ENCODE results near the gene TEAD3. TPM values are rescaled to one million over a fixed set of nuclear protein-coding genes. Genes with fewer than 3 reads are reported as not detected.

The TEAD3 gene
- total RNA-seq: 1 to 10 TPM; 5.2 to 8.5 (median 6.9) TPM
- long read RNA-seq, partial matches to known transcripts: 0 of 1 reads
- long read RNA-seq, other reads (novel, unspliced or antisense): 1 of 1 reads

- intact Hi-C loops (cut with DNase I): no loop called here
- H3K9me3 ChIP-seq: no peaks in the 10 kb centered on the region
- DNase-seq (peak in 2 of 3 donors; percentile 58 to 68), ATAC-seq (peak; percentile 57 to 74 (median 65))
- TF ChIP-seq POLR2A (IDR thresholded peaks at IDR 0.05) (peak; percentile 49), CTCF (IDR thresholded peaks at IDR 0.05) (peak in 1 of 4 donors; percentile 19)
- WGBS (ENCODE audit: insufficient coverage, low coverage, low lambda C conversion rate, missing lambda C conversion rate): 0% methylated on average over 1 of the region's 98 CpGs
- peak within 1 kb of the TSS; percentile 71 to 78 (median 72) for H3K27ac ChIP-seq
- peak within 1 kb of the TSS; percentile 68 to 91 (median 74) for H3K4me3 ChIP-seq
- H3K27me3 ChIP-seq: no peaks in the 10 kb centered on the region
- no peaks in the 10 kb centered on the region for H3K36me3 ChIP-seq
- H3K4me1 ChIP-seq: peaks cover 0 to 17% (median 6%) of the 10 kb centered on the region in 4 donors
Measured at GRCh38 chr6:35496841-35497570, at the start of gene TEAD3. Gene TEAD3, minus strand, starts transcription at chr6:35497079.

GRCh38 chr6:35544769-35545361 is 48.0 kb upstream of the TEAD3 start:
- ATAC-seq (no peak), DNase-seq (peak in 1 of 3 donors; percentile 35)
- H3K4me1 ChIP-seq: no peaks in the 10 kb centered on the region
- no peak overlapping the region for H3K27ac ChIP-seq
- H3K4me3 ChIP-seq: no peak overlapping the region
- no peak for TF ChIP-seq POLR2A (IDR thresholded peaks at IDR 0.05)
- TF ChIP-seq CTCF (IDR thresholded peaks at IDR 0.05): no peak
- no peaks in the 10 kb centered on the region for H3K27me3 ChIP-seq
- intact Hi-C loops (cut with DNase I): no loop called here
- WGBS (ENCODE audit: insufficient coverage, low coverage, low lambda C conversion rate, missing lambda C conversion rate): 33% methylated on average over 9 of the region's 13 CpGs
- H3K36me3 ChIP-seq: no peaks in the 10 kb centered on the region
- no peaks in the 10 kb centered on the region for H3K9me3 ChIP-seq

GRCh38 chr6:35543459-35544193 is 46.7 kb upstream of the TEAD3 start:
- H3K27ac ChIP-seq: no peak overlapping the region
- ATAC-seq: no peak
- TF ChIP-seq POLR2A (IDR thresholded peaks at IDR 0.05) (no peak), CTCF (IDR thresholded peaks at IDR 0.05) (no peak)
- DNase-seq: peak in 1 of 3 donors; percentile 13
- whole genome bisulfite sequencing (ENCODE audit: insufficient coverage, low coverage, low lambda C conversion rate, missing lambda C conversion rate): 68% methylated on average over 15 of the region's 16 CpGs
- H3K9me3 ChIP-seq: no peaks in the 10 kb centered on the region
- no peaks in the 10 kb centered on the region for H3K36me3 ChIP-seq
- H3K27me3 ChIP-seq: no peaks in the 10 kb centered on the region
- H3K4me1 ChIP-seq: no peaks in the 10 kb centered on the region
- intact Hi-C loops (cut with DNase I): no loop called here
- H3K4me3 ChIP-seq: no peak overlapping the region

- Histone ChIP-seq H3K36me3 (no peaks in the 10 kb centered on the region), H3K4me3 (no peak overlapping the region), H3K27ac (no peak overlapping the region), H3K27me3 (no peaks in the 10 kb centered on the region), H3K9me3 (no peaks in the 10 kb centered on the region), H3K4me1 (no peaks in the 10 kb centered on the region)
- TF ChIP-seq CTCF (IDR thresholded peaks at IDR 0.05): no peak
- no peak for TF ChIP-seq POLR2A (IDR thresholded peaks at IDR 0.05)
- no peak for DNase-seq
- 91% methylated on average over 2 of the region's 2 CpGs for WGBS (ENCODE audit: insufficient coverage, low coverage, low lambda C conversion rate, missing lambda C conversion rate)
- intact Hi-C loops (cut with DNase I): no loop called here
- ATAC-seq: no peak
Measured at GRCh38 chr6:35541836-35542235, 45.0 kb upstream of the TEAD3 start.

Measured in right lobe of liver (tissue), 6 donors.